HG02870 (cell line): ENCODE measurements around the gene ADA.

Experiments
- ATAC-seq: cut with Tn5 transposase; IDR thresholded peaks from one replicate; pipeline ENCODE4 v1.9.1; 2021; ENCODE audit warnings: mild to moderate bottlenecking, moderate library complexity; ENCODE audit not compliant: unreplicated experiment

The ADA gene

DNA sequence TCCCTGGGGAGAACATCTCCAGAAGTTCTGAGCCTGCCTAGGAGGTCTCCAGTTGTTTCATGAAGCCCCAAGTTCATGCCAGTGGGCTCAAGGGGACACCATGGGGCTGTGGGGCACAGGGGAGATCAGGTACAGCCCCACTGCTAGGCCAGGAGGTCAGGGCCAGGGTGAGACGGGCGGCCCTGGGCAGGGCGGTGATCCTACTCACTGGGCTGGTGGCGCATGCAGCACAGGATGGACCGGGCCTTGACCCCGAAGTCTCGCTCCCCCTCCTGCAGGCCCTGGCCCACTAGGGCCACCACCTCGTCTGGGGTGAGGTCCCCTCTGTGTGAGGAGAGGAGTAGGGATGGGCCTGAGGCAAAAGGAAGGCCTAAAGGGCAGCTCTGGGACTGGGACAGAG, 26.1 kb downstream of the ADA start:
- ATAC-seq, result no peak

DNA sequence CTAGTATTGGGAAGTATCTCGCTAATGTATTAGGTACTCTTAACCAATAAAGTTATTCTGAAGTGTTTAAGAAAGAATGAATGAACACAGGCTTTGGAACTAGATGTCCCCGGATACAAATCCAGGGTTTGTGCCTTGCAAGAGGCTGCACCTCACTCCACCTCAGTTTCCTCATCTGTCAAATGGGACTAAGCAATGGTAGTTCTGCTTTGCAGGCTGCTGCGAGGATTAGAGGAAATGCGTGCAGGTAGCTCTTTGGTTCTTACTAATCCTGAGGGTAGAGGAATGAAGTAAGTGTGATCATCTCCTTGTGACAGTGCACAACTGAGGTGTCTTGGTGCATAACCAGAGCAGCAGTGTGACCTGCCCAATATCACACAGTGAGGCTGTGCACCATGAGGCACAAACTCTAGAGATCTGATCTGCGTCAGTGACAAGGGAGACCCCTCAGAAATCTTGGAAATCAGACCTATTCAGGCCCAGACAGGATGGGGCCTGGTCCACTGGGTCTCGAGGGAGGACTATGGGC, 26.7 kb downstream of the ADA start:
- no peak for ATAC-seq

GRCh38 chr20:44624152-44624551, 27.3 kb downstream of the ADA start:
- no peak for ATAC-seq

- ATAC-seq, result no peak
Observed at GRCh38 chr20:44622501-44623270, 28.8 kb downstream of the ADA start.

DNA sequence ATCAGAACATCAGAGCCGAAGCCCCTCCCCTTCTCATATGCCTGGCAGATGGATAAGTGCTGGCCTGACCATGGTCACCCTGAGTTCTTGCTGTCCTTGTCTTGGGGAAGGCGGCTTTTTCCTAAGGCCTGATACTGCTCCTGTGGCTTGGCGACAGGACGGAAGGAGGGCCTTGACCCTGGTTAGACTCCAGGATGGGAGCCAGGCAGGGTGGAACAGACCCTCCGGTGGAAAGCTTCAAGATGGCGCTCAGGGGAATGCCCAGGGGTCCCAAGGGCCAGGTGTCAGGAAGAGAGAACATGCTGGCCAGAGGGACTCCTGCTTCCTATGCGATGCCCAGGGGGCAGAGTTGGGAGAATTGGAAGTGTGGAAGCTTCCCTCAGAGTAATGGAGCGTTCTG, 29.6 kb downstream of the ADA start:
- ATAC-seq, result no peak

DNA sequence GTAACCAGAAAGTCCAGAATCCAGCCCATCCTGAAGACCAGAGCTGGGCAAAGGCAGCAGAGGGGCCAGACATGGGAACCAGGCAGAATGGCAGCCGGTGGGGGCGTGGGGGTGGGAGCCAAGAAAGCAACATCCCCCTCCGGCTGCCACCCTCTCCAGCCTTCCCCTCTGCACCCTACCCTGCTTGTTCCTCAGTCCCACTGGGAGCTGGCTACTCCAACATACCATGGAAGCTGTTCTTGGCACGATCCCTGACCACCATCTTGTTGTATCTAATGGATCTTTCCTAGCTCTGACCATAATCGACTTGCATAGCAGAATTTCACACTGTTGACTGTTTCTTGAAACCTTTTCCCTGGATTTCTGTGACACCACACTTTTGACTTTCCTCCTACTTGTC, 30.2 kb downstream of the ADA start:
- no peak for ATAC-seq

DNA sequence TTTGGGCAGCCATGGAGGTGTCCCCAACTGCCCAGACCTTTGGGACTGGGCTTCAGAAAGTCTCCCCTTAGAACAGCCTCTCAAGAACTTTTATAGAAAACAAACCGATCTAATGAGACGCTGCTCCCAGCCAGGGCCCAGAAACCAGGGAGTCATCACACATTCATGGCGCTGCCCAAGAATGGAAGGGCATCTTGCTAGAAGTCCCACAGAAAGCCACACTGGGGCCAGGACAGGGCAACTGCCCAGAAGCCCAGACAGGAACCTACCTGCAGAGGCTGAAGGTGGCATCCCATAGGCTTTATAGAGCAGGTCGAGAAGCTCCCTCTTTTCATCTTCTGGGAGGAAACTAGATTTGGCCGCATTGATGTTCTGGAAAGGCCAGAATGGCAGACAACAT, 31.5 kb downstream of the ADA start:
- ATAC-seq, result no peak

GRCh38 chr20:44619294-44619693, 32.2 kb downstream of the ADA start:
- no peak for ATAC-seq

DNA sequence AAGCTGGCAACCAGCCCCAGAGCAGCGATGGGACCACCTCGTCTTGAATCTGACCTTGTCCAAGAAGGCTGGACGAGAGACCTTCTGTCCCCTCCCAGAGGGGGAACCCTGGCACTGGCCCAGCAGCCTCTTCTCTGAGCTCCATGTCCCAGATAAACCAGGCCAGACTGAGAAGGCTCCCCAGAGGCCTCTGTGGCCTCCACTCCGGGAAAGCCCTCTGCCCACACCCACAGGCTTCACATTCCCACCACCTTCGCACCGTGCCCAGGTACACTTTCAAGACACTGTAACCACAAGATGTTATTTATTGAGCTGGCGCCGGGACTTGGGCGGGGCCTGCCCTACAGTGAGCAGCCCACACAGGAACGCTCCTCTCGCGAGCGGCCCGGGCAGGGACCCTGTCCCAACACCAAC, 33.2 kb downstream of the ADA start:
- ATAC-seq, result no peak

DNA sequence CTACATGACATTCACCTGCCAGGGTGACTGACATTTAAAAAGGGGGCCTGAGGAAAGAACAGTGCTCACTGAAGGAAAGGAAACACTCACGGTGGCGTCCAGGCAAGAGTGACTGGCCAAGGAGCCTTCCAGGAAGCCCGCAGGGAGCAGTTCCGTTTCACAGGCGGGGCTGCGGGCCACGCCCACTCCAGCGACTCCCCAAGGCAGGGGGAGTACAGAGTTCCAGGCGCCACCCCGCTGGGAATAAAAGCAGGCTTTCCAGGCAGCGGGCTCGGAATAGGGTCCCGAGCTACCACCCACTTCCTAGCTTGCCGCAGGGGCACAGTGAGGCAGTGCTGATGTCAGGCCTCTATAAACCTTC, 34.9 kb downstream of the ADA start:
- ATAC-seq, result no peak

GRCh38 chr20:44615876-44616603, 35.5 kb downstream of the ADA start:
- ATAC-seq, result no peak

DNA sequence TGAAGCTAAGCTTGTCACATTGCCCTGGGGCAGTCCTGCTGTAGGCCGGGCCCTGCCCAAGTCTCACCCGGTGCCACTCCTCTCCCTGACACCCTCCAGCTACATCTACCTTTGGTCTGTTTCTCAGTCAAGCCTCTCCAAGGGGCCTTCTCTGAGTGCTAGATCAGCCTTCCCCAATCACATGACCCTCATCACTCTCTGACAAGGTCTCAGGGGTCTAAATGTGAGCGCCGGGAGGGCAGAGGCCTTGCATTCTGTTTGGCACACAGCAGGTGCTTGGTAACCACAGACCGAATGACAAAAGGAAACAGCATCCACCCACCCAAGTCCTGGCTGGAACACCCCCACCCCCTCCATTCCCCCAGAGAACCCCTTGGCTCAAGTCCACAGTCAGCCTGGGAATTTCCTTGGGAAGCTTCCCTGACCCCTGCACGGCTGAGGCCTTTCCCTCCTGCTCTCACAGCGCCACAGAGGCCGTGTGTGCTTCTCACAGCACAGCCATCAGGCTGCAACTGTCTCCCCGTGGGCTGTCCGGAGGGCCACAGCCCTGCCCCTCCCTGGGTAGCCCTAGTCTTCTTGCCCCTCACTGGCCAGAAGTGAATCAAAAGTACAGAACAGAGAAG, 36.2 kb downstream of the ADA start:
- no peak for ATAC-seq

GRCh38 chr20:44614525-44614924, 37.0 kb downstream of the ADA start:
- no peak for ATAC-seq

- ATAC-seq, result no peak
Observed at GRCh38 chr20:44613575-44613974, 37.9 kb downstream of the ADA start.

DNA sequence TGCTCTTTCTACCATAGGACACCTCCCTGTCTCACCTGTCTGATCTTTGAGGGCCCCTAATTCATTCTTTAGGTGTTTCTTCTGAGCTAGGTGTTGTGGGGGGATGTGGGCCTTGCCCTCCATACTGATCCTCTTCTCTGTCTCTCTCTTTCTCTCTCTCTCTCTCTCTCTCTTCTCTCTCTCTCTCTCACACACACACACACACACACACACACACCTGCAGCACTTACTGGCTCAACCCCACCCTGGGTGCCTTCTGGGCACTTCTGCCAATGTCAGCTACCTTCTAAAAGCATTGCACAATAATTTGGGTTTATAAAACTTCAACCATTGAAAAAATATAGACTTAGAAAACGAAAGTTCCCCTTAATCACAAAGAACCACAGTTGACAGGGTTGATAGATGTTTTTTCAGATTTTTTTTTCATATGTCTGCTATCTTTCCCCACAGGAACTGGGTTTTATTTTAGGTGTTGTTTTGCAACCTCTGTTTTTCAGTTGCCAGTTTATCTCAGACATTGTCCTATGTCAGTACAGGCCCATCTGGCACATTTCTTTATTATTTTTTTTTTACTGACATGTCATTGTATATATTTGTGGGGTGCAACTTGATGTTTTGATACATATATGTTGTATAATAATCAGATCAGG, 41.1 kb downstream of the ADA start:
- no peak for ATAC-seq

- peak; percentile 66 for ATAC-seq
Observed at GRCh38 chr20:44609516-44610312, 41.8 kb downstream of the ADA start.

DNA sequence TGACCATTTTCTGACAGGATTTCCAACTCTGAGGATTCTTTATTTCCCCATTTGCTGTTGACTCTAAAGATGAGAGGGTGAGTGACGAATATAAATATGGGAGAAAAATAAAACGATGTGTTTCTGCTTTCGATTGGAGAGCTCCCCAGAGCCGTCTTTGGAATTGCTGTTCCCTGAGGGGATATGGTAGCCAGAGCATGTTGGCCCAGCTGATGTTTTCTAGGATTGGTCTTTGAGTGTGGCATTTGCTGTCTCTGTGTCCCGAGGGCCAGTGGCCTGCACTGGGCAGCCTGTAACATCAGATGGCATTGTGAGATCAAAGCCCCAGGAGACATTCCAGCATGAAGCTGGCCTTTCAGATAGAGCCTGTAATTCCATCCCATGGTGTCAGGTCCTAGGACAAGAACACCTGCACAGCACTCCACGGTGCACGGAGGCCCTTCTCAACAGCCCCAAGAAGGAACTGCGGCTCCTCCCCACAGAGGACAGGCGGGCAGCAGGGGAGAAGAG, 42.4 kb downstream of the ADA start:
- ATAC-seq, result no peak

DNA sequence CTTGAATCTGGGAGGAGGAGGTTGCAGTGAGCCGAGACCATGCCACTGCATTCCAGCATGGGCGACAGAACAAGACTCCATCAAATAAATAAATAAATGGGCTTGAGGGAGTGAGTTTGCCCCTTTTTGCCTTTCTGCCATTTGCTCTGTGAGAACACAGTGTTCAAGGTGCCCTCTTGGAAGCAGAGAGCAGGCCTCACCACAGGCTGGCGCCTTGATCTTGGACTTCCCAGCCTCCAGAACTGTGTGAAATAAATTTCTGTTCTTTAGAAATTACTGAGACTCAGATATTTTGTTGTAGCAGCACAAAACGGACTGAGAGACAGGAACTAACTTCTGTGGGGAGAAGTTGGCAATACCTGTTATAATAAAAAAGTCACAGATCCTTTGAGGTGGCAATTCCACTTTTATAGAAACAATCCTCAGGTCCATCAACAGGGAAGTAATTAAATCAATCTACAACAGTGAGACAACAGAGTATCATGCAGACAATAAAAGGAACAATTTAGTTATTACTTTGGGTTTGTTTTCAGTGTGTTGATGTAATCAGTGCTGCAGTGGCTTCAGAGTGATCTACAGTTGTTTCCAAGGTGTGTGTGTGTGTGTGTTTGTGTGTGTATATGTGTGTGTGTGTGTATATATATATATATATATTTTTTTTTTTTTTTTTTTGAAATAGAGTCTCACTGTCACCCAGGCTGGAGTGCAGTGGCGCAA, 44.6 kb downstream of the ADA start:
- no peak for ATAC-seq

DNA sequence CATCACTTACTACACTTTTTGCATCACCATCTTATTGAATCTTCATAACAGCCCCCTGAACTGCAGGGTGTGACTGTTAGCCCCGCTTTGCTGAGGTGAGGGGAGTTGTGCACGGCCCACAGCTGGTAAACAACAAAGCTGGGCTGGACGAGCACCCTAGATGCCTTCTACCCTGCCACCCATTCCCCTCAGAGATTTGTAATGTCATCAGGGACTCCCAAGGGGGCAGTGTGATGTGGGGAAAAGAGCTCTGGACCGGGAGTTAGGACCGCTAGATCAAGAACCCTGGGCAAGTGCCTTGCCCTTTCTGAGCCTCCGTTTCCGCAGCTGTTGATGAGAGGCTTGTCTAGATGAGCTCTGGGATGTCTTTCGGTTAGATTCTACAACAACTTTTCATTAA, 48.2 kb downstream of the ADA start:
- ATAC-seq, result no peak

DNA sequence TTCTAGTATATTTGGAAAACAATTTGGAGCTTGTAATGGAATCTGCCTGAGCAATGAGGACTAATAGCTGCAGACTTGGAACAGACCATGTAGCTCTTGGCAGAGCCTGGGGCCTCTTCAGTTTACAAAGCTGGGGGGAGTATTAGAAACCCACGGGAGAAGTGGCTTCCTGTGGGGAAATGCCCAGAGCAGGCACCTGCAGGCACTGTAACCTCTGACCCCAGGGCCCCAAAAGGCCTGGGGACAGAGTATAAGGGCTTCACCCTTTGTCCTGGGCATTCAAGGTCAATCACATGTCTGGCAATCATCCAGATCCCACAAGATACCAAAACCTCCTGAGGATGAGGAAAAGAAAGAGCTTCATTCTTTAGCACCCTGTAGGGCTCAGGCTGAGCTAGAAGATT, 49.7 kb downstream of the ADA start:
- ATAC-seq, result no peak
